IPS DF 4.7 (cell line): ENCODE results near the gene PFN3.

Experiments used
- DNase-seq: peaks from one replicate; pipeline ENCODE4 v3.0.0-alpha.2; 2013; ENCODE audit warnings: low spot score; ENCODE audit errors: extremely low read depth

The PFN3 gene

GRCh38 chr5:177438468-177438867, 38.0 kb upstream of the PFN3 start:
- DNase-seq = no peak

GRCh38 chr5:177437623-177438022, 37.2 kb upstream of the PFN3 start:
- no peak for DNase-seq

GRCh38 chr5:177435847-177436536, 35.5 kb upstream of the PFN3 start:
- DNase-seq = no peak

DNA sequence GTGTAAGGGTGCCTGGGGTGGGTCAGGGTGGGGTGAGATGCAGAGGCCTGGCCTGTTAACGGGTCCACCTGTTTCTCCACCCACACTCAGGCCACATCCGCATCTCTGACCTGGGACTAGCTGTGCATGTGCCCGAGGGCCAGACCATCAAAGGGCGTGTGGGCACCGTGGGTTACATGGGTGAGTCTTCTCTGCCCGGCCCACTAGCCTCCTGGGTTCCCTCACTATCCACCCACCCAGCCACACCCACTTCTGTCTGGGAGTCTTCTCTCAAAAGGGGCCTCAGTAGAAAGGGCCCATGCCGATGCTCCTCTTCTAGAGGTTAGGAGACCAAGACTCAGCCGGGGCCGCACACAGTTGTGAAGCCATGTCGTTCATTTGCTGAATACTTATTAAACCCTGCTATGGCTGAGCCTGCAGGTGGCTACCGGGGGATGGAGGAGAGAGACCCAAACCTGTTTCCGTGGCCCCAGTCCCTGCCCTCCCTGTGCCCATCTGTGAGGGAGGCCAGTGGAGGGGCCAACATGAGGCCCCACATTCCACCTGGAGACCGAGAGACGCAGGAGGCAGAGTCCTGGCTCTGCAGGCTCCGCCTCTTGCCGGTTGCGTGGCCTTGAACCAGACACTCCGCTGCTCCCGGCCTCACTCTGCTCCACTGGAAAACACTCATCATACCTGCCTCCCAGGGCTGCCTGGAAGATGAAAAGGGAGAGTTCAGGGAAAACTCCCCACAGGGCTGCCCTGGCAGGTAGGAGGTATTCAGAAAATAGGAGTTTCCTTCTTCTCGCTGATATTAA, 34.7 kb upstream of the PFN3 start:
- DNase-seq = no peak

GRCh38 chr5:177434437-177434836, 34.0 kb upstream of the PFN3 start:
- DNase-seq = no peak

- DNase-seq = no peak
These were observed 33.3 kb upstream of the PFN3 start for GRCh38 chr5:177433658-177434217.

DNA sequence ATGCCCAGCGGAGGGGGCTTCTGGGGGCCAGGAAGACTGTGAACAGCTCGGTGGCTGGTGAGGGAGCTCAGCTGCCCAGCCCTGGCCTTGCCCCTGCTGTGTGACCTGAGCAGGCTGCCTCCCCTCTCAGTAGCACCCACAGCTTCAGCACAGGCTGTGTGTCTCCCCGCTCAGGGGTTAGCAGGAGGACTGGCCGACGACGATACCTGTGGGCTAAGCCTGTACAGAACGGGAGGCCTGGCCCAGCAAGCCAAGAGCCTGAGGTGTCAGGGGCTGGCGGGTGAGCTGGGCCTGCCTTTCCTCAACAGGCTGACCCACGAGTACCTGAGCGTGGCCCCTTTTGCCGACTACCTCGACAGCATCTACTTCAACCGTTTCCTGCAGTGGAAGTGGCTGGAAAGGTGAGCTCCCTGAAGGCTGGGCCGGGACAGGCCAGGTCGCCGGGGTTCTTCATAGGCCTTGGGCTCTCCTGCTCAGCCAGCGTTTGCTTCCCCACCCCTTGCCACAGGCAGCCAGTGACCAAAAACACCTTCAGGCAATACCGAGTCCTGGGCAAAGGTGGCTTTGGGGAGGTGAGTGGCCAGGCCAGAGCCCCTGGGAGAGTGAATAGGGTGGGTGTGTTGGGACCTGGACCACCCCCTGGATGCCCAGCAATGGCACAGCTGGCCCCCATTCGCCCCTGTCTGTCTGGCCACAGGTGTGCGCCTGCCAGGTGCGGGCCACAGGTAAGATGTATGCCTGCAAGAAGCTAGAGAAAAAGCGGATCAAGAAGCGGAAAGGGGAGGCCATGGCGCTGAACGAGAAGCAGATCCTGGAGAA, 32.6 kb upstream of the PFN3 start:
- DNase-seq = no peak

GRCh38 chr5:177432143-177432838, 31.8 kb upstream of the PFN3 start:
- no peak for DNase-seq

GRCh38 chr5:177431317-177432142, 31.1 kb upstream of the PFN3 start:
- DNase-seq = no peak

- DNase-seq = no peak
These were observed 30.5 kb upstream of the PFN3 start for GRCh38 chr5:177430972-177431316.

- DNase-seq = no peak
These were observed 29.9 kb upstream of the PFN3 start for GRCh38 chr5:177430140-177430951.

GRCh38 chr5:177429248-177430040, 29.0 kb upstream of the PFN3 start:
- no peak for DNase-seq

DNA sequence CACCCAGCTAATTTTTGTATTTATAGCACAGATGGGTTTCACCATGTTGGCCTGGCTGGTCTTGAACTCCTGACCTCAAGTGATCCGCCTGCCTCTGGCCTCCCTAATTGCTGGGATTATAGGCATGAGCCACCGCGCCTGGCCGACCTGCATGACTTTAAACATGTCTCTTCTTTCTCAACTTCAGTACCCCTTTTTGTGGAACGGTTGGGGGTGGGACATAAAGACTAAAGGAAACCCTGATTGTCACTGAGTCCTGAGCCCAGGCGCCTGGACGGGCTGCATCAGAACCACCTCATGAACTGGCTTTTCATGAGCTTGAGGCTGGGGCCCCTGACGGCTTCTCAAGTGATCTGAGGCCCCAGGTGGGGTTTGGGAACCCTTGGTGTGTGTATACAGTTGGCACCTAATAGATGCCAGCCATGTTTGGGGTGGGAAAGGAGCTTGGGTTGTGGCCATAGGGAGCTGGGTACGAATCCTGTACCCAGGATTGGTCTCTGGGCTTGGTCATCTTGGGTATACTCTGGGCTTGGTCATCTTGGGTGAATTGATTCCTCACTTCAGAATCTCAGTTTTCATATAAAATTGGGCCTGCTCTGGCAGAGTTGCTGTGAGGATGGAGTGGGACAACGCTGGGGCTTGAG, 28.2 kb upstream of the PFN3 start:
- DNase-seq = no peak

- DNase-seq = no peak
These were observed 27.6 kb upstream of the PFN3 start for GRCh38 chr5:177427919-177428573.

- no peak for DNase-seq
These were observed 26.9 kb upstream of the PFN3 start for GRCh38 chr5:177427211-177427822.

- DNase-seq = no peak
These were observed 26.2 kb upstream of the PFN3 start, which contains the start of gene GRK6 for GRCh38 chr5:177426566-177427210. TSS of gene GRK6 (plus strand) at chr5:177426676. CDS start at chr5:177426846, 170 bp downstream.
